T-cell (primary cell): ENCODE data around the gene DOK5. TPM values are rescaled to one million over a fixed set of nuclear protein-coding genes. Genes with fewer than 3 reads are reported as not detected.

Experiments used
- ATAC-seq, 4 experiments: fragments of 200-7000 bp in 3 of 4; fragments of 150-1000 bp in 1 of 4; cut with Tn5 transposase; replicated peaks in 1 of 4; 1 replicate in 3 of 4; 2 replicates in 1 of 4; pipeline ENCODE4 v1.10.0; 2021; ENCODE audit warnings: moderate library complexity in 3 of 4, mild to moderate bottlenecking in 2 of 4, moderate number of reproducible peaks in 1 of 4
- CTCF ChIA-PET, 2 donors: fragments of 300-600 bp; sonication (Branson Sonifier 250); formaldehyde crosslinking; loops; one replicate each; lab custom pipeline; 2022; ENCODE audit warnings: antibody characterized with exemption in 2 of 2; lab: Charles Lee
- POLR2A ChIA-PET, 2 donors: fragments of 300-600 bp; sonication (Branson Sonifier 250); formaldehyde crosslinking; loops; one replicate each; lab custom pipeline; 2022; ENCODE audit warnings: antibody characterized with exemption in 2 of 2; lab: Charles Lee
- DNase-seq, 35 experiments: peaks; one replicate each; pipeline versions ENCODE4 v3.0.0 to v3.0.0-alpha.2; 2013 to 2023
- H3K27ac ChIP-seq: one replicate; pipeline ENCODE4 v1.5.1; 2013; ENCODE audit warnings: low read length
- H3K27me3 ChIP-seq, 2 experiments: replicated peaks in 1 of 2; 1 replicate in 1 of 2; 2 replicates in 1 of 2; pipeline versions ENCODE4 v1.6.1 to v1.7.0; 2013; ENCODE audit warnings: low read length in 1 of 2, mixed read lengths in 1 of 2; ENCODE audit not compliant: control insufficient read depth in 2 of 2, insufficient read depth in 2 of 2; ENCODE audit errors: extremely low read depth in 1 of 2
- H3K36me3 ChIP-seq, 2 donors: 1 replicate in 1 of 2; 2 replicates in 1 of 2; pipeline versions ENCODE4 v1.6.1 to v1.7.0; 2013; ENCODE audit warnings: low read length in 1 of 2; ENCODE audit not compliant: control insufficient read depth in 2 of 2, insufficient read depth in 1 of 2; ENCODE audit errors: extremely low read depth in 1 of 2
- H3K4me1 ChIP-seq, 2 experiments: 1 replicate in 1 of 2; 2 replicates in 1 of 2; pipeline versions ENCODE4 v1.6.1 to v1.7.0; 2013; ENCODE audit warnings: low read length in 2 of 2, mixed read lengths in 1 of 2; ENCODE audit not compliant: insufficient read depth in 2 of 2, control insufficient read depth in 1 of 2; ENCODE audit errors: extremely low read depth in 1 of 2
- H3K4me3 ChIP-seq, 2 donors: 1 replicate in 1 of 2; 2 replicates in 1 of 2; pipeline versions ENCODE4 v1.5.1 to v1.7.0; 2013; ENCODE audit warnings: mild to moderate bottlenecking in 2 of 2, low read length in 1 of 2, moderate library complexity in 1 of 2; ENCODE audit not compliant: control insufficient read depth in 1 of 2; ENCODE audit errors: extremely low read depth in 1 of 2
- H3K9me3 ChIP-seq: 2 replicates; pipeline ENCODE4 v1.7.0; 2013
- H3K27ac Mint-ChIP-seq, 2 donors: one replicate each; pipeline ENCODE4 v1.8.0; 2020 to 2021; ENCODE audit warnings: mild to moderate bottlenecking in 2 of 2, mixed read lengths in 2 of 2
- H3K27me3 Mint-ChIP-seq, 2 donors: one replicate each; pipeline ENCODE4 v1.8.0; 2021 to 2022; ENCODE audit warnings: mixed read lengths in 2 of 2
- H3K36me3 Mint-ChIP-seq: one replicate; pipeline ENCODE4 v1.8.0; 2021; ENCODE audit warnings: mixed read lengths
- H3K4me1 Mint-ChIP-seq, 3 donors: one replicate each; pipeline ENCODE4 v1.8.0; 2020 to 2022; ENCODE audit warnings: mixed read lengths in 3 of 3, mild to moderate bottlenecking in 1 of 3
- H3K4me3 Mint-ChIP-seq, 3 donors: one replicate each; pipeline ENCODE4 v1.8.0; 2020 to 2022; ENCODE audit warnings: mild to moderate bottlenecking in 3 of 3, mixed read lengths in 3 of 3, moderate library complexity in 3 of 3
- H3K9me3 Mint-ChIP-seq, 3 donors: one replicate each; pipeline ENCODE4 v1.8.0; 2020 to 2022; ENCODE audit warnings: mixed read lengths in 3 of 3
- WGBS: methylation state at CpG from one replicate; pipeline ENCODE4 v1.1.5; 2013; ENCODE audit warnings: missing lambda C conversion rate; ENCODE audit not compliant: insufficient coverage; 5-methylcytosine and 5-hydroxymethylcytosine counted together
- total RNA-seq, 35 experiments: library from RNA in 6 of 35; stranded (reverse) in 6 of 35; fragments of 120-200 nt in 1 of 35; gene quantifications; one replicate each; pipeline versions ENCODE4 v1.2.1 to v1.2.4 and lab custom pipeline; 2013 to 2026

DOK5 gene
- total RNA-seq, 5 donors from 2014 or later (not counting 1 experiment from before 2014, with no cell fraction given) = not detected

- H3K4me1 Mint-ChIP-seq = no peaks in the 10 kb centered on the region
- peaks cover 0 to 3% of the 10 kb centered on the region in 2 donors for H3K27me3 Mint-ChIP-seq
- ATAC-seq (no peak), DNase-seq (no peak)
- ChIA-PET POLR2A (no interaction called here), CTCF (no interaction called here)
- H3K4me1 ChIP-seq = no peaks in the 10 kb centered on the region
- no peak overlapping the region for H3K27ac ChIP-seq
- no peak overlapping the region for H3K4me3 ChIP-seq
- no peak overlapping the region for H3K27ac Mint-ChIP-seq
- WGBS = no CpG with 5 or more reads among the region's 4 CpGs
- H3K9me3 Mint-ChIP-seq = peaks cover 0 to 3% (median 0%) of the 10 kb centered on the region in 3 donors
- H3K27me3 ChIP-seq = peaks cover 0 to 2% of the 10 kb centered on the region in 2 experiments
- no peak overlapping the region for H3K4me3 Mint-ChIP-seq
- no peaks in the 10 kb centered on the region for H3K36me3 Mint-ChIP-seq
- no peaks in the 10 kb centered on the region for H3K9me3 ChIP-seq
- no peaks in the 10 kb centered on the region for H3K36me3 ChIP-seq
These were observed 70.4 kb downstream of the DOK5 start for GRCh38 chr20:54545676-54546358.

- ChIA-PET CTCF (no interaction called here), POLR2A (no interaction called here)
- Histone ChIP-seq H3K36me3 (no peaks in the 10 kb centered on the region), H3K4me3 (no peak overlapping the region), H3K27me3 (peaks cover 0 to 2% of the 10 kb centered on the region in 2 experiments), H3K27ac (no peak overlapping the region), H3K9me3 (no peaks in the 10 kb centered on the region), H3K4me1 (no peaks in the 10 kb centered on the region)
- Mint-ChIP-seq H3K27me3 (peaks cover 0 to 4% of the 10 kb centered on the region in 2 donors), H3K4me1 (no peaks in the 10 kb centered on the region), H3K9me3 (peaks cover 0 to 3% (median 0%) of the 10 kb centered on the region in 3 donors), H3K27ac (no peak overlapping the region), H3K4me3 (no peak overlapping the region), H3K36me3 (no peaks in the 10 kb centered on the region)
- WGBS = 100% methylated on average over 1 of the region's 8 CpGs
- ATAC-seq (no peak), DNase-seq (no peak)
These were observed 73.5 kb downstream of the DOK5 start for GRCh38 chr20:54548849-54549248.

GRCh38 chr20:54549658-54550326, 74.4 kb downstream of the DOK5 start:
- ATAC-seq = no peak
- Histone ChIP-seq H3K27me3 (peaks cover 0 to 2% of the 10 kb centered on the region in 2 experiments), H3K36me3 (no peaks in the 10 kb centered on the region), H3K27ac (no peak overlapping the region), H3K9me3 (no peaks in the 10 kb centered on the region), H3K4me1 (no peaks in the 10 kb centered on the region), H3K4me3 (no peak overlapping the region)
- no CpG with 5 or more reads among the region's 3 CpGs for WGBS
- H3K27ac Mint-ChIP-seq = no peak overlapping the region
- H3K27me3 Mint-ChIP-seq = peaks cover 0 to 7% of the 10 kb centered on the region in 2 donors
- H3K9me3 Mint-ChIP-seq = peaks cover 0 to 3% (median 0%) of the 10 kb centered on the region in 3 donors
- ChIA-PET POLR2A (no interaction called here), CTCF (no interaction called here)
- H3K4me3 Mint-ChIP-seq = no peak overlapping the region
- DNase-seq = no peak
- H3K4me1 Mint-ChIP-seq = no peaks in the 10 kb centered on the region
- H3K36me3 Mint-ChIP-seq = no peaks in the 10 kb centered on the region

GRCh38 chr20:54550776-54551396, 75.5 kb downstream of the DOK5 start:
- no CpG with 5 or more reads among the region's 5 CpGs for WGBS
- H3K9me3 ChIP-seq = no peaks in the 10 kb centered on the region
- ATAC-seq = no peak
- no peak overlapping the region for H3K27ac ChIP-seq
- ChIA-PET CTCF (no interaction called here), POLR2A (no interaction called here)
- no peak overlapping the region for H3K27ac Mint-ChIP-seq
- H3K4me3 Mint-ChIP-seq = no peak overlapping the region
- peaks cover 0 to 3% (median 0%) of the 10 kb centered on the region in 3 donors for H3K9me3 Mint-ChIP-seq
- H3K4me3 ChIP-seq = no peak overlapping the region
- no peaks in the 10 kb centered on the region for H3K4me1 Mint-ChIP-seq
- peaks cover 0 to 7% of the 10 kb centered on the region in 2 donors for H3K27me3 Mint-ChIP-seq
- no peak for DNase-seq
- no peaks in the 10 kb centered on the region for H3K36me3 Mint-ChIP-seq
- H3K27me3 ChIP-seq = peaks cover 0 to 2% of the 10 kb centered on the region in 2 experiments
- H3K36me3 ChIP-seq = no peaks in the 10 kb centered on the region
- no peaks in the 10 kb centered on the region for H3K4me1 ChIP-seq

GRCh38 chr20:54554006-54554405, 78.6 kb downstream of the DOK5 start:
- peaks cover 0 to 3% (median 0%) of the 10 kb centered on the region in 3 donors for H3K9me3 Mint-ChIP-seq
- Histone ChIP-seq H3K4me1 (no peaks in the 10 kb centered on the region), H3K27ac (no peak overlapping the region), H3K27me3 (no peaks in the 10 kb centered on the region), H3K36me3 (no peaks in the 10 kb centered on the region), H3K9me3 (no peaks in the 10 kb centered on the region), H3K4me3 (no peak overlapping the region)
- no peak overlapping the region for H3K27ac Mint-ChIP-seq
- ChIA-PET CTCF (no interaction called here), POLR2A (no interaction called here)
- H3K4me3 Mint-ChIP-seq = no peak overlapping the region
- ATAC-seq (no peak), DNase-seq (no peak)
- H3K4me1 Mint-ChIP-seq = no peaks in the 10 kb centered on the region
- H3K27me3 Mint-ChIP-seq = peaks cover 0 to 10% of the 10 kb centered on the region in 2 donors
- no peaks in the 10 kb centered on the region for H3K36me3 Mint-ChIP-seq

GRCh38 chr20:54555150-54555549, 79.8 kb downstream of the DOK5 start:
- Histone ChIP-seq H3K9me3 (no peaks in the 10 kb centered on the region), H3K4me1 (no peaks in the 10 kb centered on the region), H3K27ac (no peak overlapping the region), H3K27me3 (no peaks in the 10 kb centered on the region), H3K4me3 (no peak overlapping the region), H3K36me3 (no peaks in the 10 kb centered on the region)
- Mint-ChIP-seq H3K4me1 (no peaks in the 10 kb centered on the region), H3K27ac (no peak overlapping the region), H3K27me3 (peaks cover 0 to 10% of the 10 kb centered on the region in 2 donors), H3K9me3 (peaks cover 0 to 3% (median 0%) of the 10 kb centered on the region in 3 donors), H3K4me3 (no peak overlapping the region), H3K36me3 (no peaks in the 10 kb centered on the region)
- POLR2A ChIA-PET = no interaction called here
- ATAC-seq (no peak), DNase-seq (no peak)
- 67% methylated on average over 1 of the region's 3 CpGs for WGBS
- CTCF ChIA-PET = no interaction called here
